ENCODE measurements around the gene BORCS5.

The BORCS5 gene

DNA sequence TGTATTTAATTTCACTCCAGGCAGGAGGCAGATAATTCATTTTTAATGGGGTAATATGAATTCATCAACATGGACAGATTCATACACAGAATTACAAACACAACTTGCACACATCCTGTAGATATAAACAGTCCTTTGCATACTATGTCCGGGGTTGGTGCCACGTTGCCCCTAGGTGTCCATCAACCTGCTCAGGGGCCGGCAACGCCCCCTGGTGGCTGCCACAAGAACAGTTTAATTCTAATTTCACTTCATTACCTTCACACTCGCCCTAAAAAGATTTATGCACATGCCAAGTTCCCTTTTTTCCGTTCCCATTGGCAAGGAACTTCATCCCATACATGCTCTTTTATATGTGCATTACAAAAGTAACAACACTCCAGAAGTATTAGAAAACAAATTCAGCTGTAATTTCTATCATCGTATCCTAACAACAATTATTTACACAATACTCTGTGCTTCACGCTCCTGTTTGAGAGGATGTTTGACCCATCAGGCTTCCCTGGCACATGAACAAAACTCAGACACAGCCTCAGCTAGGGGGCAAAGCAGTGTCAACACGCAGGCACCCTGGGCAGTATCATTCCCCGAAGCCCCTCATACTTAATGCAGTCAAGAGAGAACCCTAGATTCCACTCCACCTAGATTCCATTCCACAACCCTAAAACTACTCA is 22.4 kb upstream of the BORCS5 start:
- H3K4me1 ChIP-seq (ENCODE audit: control insufficient read depth, low read length) = peaks cover 9% of the 10 kb centered on the region
- no peaks in the 10 kb centered on the region for H3K9me2 ChIP-seq (replicated peaks; ENCODE audit: control insufficient read depth, low read length)
- H3K9me3 ChIP-seq (ENCODE audit: control insufficient read depth, insufficient read depth, low read length) = no peaks in the 10 kb centered on the region
- no peak for TF ChIP-seq EZH2phosphoT487 (IDR thresholded peaks at IDR 0.05; ENCODE audit: borderline replicate concordance, low read length)
- peak; percentile 94 for TF ChIP-seq CTCF (IDR thresholded peaks at IDR 0.05; ENCODE audit: low read depth, low read length, poor library complexity, severe bottlenecking)
- H3F3A ChIP-seq (ENCODE audit: control insufficient read depth, insufficient read depth) = no peaks in the 10 kb centered on the region
- H3K27me3 ChIP-seq (ENCODE audit: control insufficient read depth, low read length) = peaks cover 9% of the 10 kb centered on the region; the same call in 1 of the 2 replicates
- H3K4me2 ChIP-seq (ENCODE audit: low read length) = peak overlapping the region; percentile 40
- H3K27ac ChIP-seq (ENCODE audit: low read depth, low read length) = no peak overlapping the region
- H4K20me1 ChIP-seq (ENCODE audit: control insufficient read depth, insufficient read depth, low read depth, low read length) = no peaks in the 10 kb centered on the region
- no peak overlapping the region for H3K4me3 ChIP-seq (ENCODE audit: low read length)
- no peaks in the 10 kb centered on the region for H3K79me2 ChIP-seq (ENCODE audit: control insufficient read depth, low read length)
- H3K36me3 ChIP-seq (ENCODE audit: control insufficient read depth, low read length) = no peaks in the 10 kb centered on the region

- Histone ChIP-seq H3K4me3 (ENCODE audit: low read length) (no peak overlapping the region), H3K9me3 (ENCODE audit: control insufficient read depth, insufficient read depth, low read length) (no peaks in the 10 kb centered on the region), H3K9me2 (replicated peaks; ENCODE audit: control insufficient read depth, low read length) (no peaks in the 10 kb centered on the region), H3K4me2 (ENCODE audit: low read length) (no peak overlapping the region), H3K27me3 (ENCODE audit: control insufficient read depth, low read length) (peaks cover 9% of the 10 kb centered on the region; the same call in 1 of the 2 replicates), H3K4me1 (ENCODE audit: control insufficient read depth, low read length) (peaks cover 9% of the 10 kb centered on the region), H3K79me2 (ENCODE audit: control insufficient read depth, low read length) (no peaks in the 10 kb centered on the region), H3K36me3 (ENCODE audit: control insufficient read depth, low read length) (no peaks in the 10 kb centered on the region), H4K20me1 (ENCODE audit: control insufficient read depth, insufficient read depth, low read depth, low read length) (no peaks in the 10 kb centered on the region), H3K27ac (ENCODE audit: low read depth, low read length) (no peak overlapping the region), H3F3A (ENCODE audit: control insufficient read depth, insufficient read depth) (no peaks in the 10 kb centered on the region)
- TF ChIP-seq CTCF (IDR thresholded peaks at IDR 0.05; ENCODE audit: low read depth, low read length, poor library complexity, severe bottlenecking) (no peak), EZH2phosphoT487 (IDR thresholded peaks at IDR 0.05; ENCODE audit: borderline replicate concordance, low read length) (no peak)
Observed at GRCh38 chr12:12336049-12336411, 20.8 kb upstream of the BORCS5 start.

DNA sequence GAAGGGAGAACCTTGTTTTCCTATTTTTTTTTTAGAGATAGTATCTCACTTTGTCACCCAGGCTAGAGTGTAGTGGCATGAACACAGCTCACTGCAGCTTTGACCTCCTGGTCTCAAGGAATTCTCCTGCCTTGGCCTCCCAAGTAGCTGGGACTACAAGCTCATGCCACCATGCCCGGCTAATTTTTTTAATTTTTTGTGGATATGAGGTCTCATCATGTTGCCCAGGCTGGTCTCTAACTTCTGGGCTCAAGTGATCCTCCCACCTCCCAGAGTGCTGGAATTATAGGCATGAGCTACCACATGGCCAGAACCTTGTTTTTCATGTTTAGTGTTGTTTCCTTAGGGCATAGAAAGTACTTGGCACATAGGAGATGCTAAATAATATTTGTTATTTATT is 20.4 kb upstream of the BORCS5 start:
- Histone ChIP-seq H3K9me2 (replicated peaks; ENCODE audit: control insufficient read depth, low read length) (no peaks in the 10 kb centered on the region), H4K20me1 (ENCODE audit: control insufficient read depth, insufficient read depth, low read depth, low read length) (no peaks in the 10 kb centered on the region), H3K4me1 (ENCODE audit: control insufficient read depth, low read length) (peaks cover 9% of the 10 kb centered on the region), H3K36me3 (ENCODE audit: control insufficient read depth, low read length) (no peaks in the 10 kb centered on the region), H3K27me3 (ENCODE audit: control insufficient read depth, low read length) (peaks cover 9% of the 10 kb centered on the region; the same call in 1 of the 2 replicates), H3K4me3 (ENCODE audit: low read length) (no peak overlapping the region), H3F3A (ENCODE audit: control insufficient read depth, insufficient read depth) (no peaks in the 10 kb centered on the region), H3K79me2 (ENCODE audit: control insufficient read depth, low read length) (no peaks in the 10 kb centered on the region), H3K27ac (ENCODE audit: low read depth, low read length) (no peak overlapping the region), H3K9me3 (ENCODE audit: control insufficient read depth, insufficient read depth, low read length) (no peaks in the 10 kb centered on the region), H3K4me2 (ENCODE audit: low read length) (no peak overlapping the region)
- TF ChIP-seq CTCF (IDR thresholded peaks at IDR 0.05; ENCODE audit: low read depth, low read length, poor library complexity, severe bottlenecking) (no peak), EZH2phosphoT487 (IDR thresholded peaks at IDR 0.05; ENCODE audit: borderline replicate concordance, low read length) (no peak)
